ENCODE results near the gene C1QTNF1. TPM values are rescaled to one million over a fixed set of nuclear protein-coding genes. Genes with fewer than 3 reads are reported as not detected.
A peak's percentile ranks its signal among the peaks of the same experiment; 100 is the strongest.

The C1QTNF1 gene
- polyA plus RNA-seq, 1 donor (not counting 4 experiments of a cell fraction or from before 2014, with no cell fraction given), result 6.6 TPM

DNA sequence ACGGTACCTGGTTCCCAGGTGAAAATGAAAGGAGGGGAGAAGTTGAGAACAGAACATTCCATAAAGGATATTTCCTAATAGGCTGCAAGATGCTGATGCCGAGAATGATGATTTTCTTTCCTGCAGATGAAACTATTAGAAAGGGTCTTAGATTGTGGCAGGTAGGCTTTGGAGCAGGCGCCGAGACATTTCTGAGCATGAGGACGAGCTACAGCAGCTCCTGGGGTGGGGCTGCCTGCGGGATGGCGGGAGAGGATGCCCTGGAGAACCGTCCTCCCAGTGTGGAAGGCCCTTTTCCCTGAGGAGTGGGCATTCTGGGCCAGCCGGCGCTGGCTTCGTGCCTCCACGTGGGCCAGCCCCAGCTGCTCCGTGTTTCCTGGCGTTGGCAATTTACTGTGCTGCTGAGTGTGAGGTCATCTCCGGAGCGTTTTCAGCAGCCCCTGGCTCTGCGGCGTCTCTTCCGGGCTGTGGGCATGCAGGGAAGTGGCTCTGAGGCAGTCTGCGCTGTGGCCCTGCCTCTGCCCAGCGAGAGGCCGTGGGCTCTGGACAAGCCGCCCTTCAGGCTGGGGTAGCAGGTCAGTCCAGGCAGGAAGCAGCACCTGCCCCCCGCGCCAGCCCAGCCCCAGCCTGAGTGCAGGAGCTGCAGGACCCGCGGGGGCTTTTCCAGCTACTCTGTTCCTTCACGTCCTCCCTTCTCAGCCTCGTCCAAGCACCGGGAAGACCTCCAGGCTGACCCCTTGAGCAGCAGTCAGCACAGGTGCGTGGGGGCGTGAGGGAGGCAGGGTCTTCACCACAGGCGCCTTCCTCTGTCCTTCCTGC lies 62.8 kb downstream of the C1QTNF1 start:
- no peaks in the 10 kb centered on the region for H3K9me3 ChIP-seq (ENCODE audit: control insufficient read depth, low read depth, low read length)
- no peaks in the 10 kb centered on the region for H3K79me2 ChIP-seq (ENCODE audit: control insufficient read depth, insufficient read depth, low read length)
- peaks cover 4 to 6% of the 10 kb centered on the region in 2 experiments for H3K36me3 ChIP-seq (ENCODE audit: control insufficient read depth in 2 of 2, extremely low read depth in 1 of 2, insufficient read depth in 2 of 2, low read length in 2 of 2)
- TF ChIP-seq, protein P1, sequence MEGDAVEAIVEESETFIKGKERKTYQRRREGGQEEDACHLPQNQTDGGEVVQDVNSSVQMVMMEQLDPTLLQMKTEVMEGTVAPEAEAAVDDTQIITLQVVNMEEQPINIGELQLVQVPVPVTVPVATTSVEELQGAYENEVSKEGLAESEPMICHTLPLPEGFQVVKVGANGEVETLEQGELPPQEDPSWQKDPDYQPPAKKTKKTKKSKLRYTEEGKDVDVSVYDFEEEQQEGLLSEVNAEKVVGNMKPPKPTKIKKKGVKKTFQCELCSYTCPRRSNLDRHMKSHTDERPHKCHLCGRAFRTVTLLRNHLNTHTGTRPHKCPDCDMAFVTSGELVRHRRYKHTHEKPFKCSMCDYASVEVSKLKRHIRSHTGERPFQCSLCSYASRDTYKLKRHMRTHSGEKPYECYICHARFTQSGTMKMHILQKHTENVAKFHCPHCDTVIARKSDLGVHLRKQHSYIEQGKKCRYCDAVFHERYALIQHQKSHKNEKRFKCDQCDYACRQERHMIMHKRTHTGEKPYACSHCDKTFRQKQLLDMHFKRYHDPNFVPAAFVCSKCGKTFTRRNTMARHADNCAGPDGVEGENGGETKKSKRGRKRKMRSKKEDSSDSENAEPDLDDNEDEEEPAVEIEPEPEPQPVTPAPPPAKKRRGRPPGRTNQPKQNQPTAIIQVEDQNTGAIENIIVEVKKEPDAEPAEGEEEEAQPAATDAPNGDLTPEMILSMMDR (optimal IDR thresholded peaks at IDR 0.05 in 1 of 3, IDR thresholded peaks at IDR 0.05 in 1 of 3, conservative IDR thresholded peaks at IDR 0.05 in 1 of 3; ENCODE audit: extremely low read depth in 1 of 3, insufficient read depth in 2 of 3, low read length in 3 of 3), result no peak
- TF ChIP-seq EZH2 (IDR thresholded peaks at IDR 0.05; ENCODE audit: low read length), result no peak
- FAIRE-seq, result no peak
- no peak overlapping the region for H3K4me3 ChIP-seq (ENCODE audit: control insufficient read depth in 2 of 3, extremely low read depth in 1 of 3, insufficient read depth in 2 of 3, low read depth in 1 of 3, low read length in 3 of 3)
- no peak for DNase-seq (ENCODE audit: low read depth, low spot score)
- peaks cover 7% of the 10 kb centered on the region for H4K20me1 ChIP-seq (ENCODE audit: control insufficient read depth, extremely low read depth, insufficient read depth, low read length)
- no peak overlapping the region for H3K27ac ChIP-seq (ENCODE audit: control insufficient read depth, insufficient read depth, low read length)
- dilution Hi-C loops (cut with MboI; ENCODE audit: extremely low pct_ligation_motif_present, low sequenced_read_pairs), result no loop called here
- H3K4me2 ChIP-seq (ENCODE audit: control insufficient read depth, extremely low read depth, insufficient read depth, low read depth, low read length), result no peak overlapping the region
- no peak overlapping the region for H3K9ac ChIP-seq (ENCODE audit: control insufficient read depth, extremely low read depth, insufficient read depth, low read length)
- H2AFZ ChIP-seq (ENCODE audit: control insufficient read depth, low read length), result no peak overlapping the region
- no peaks in the 10 kb centered on the region for H3K9me1 ChIP-seq (ENCODE audit: control insufficient read depth, extremely low read depth, insufficient read depth, low read length)
- peaks cover 14% of the 10 kb centered on the region for H3K4me1 ChIP-seq (ENCODE audit: control insufficient read depth, extremely low read depth, insufficient read depth, low read length)
- no peaks in the 10 kb centered on the region for H3K27me3 ChIP-seq (ENCODE audit: control insufficient read depth, extremely low read depth, insufficient read depth, low read length)

- Histone ChIP-seq H3K9ac (ENCODE audit: control insufficient read depth, extremely low read depth, insufficient read depth, low read length) (no peak overlapping the region), H3K4me3 (ENCODE audit: control insufficient read depth in 2 of 3, extremely low read depth in 1 of 3, insufficient read depth in 2 of 3, low read depth in 1 of 3, low read length in 3 of 3) (no peak overlapping the region), H3K4me1 (ENCODE audit: control insufficient read depth, extremely low read depth, insufficient read depth, low read length) (peaks cover 14% of the 10 kb centered on the region), H3K27me3 (ENCODE audit: control insufficient read depth, extremely low read depth, insufficient read depth, low read length) (peaks cover 6% of the 10 kb centered on the region), H3K79me2 (ENCODE audit: control insufficient read depth, insufficient read depth, low read length) (no peaks in the 10 kb centered on the region), H4K20me1 (ENCODE audit: control insufficient read depth, extremely low read depth, insufficient read depth, low read length) (peaks cover 7% of the 10 kb centered on the region), H2AFZ (ENCODE audit: control insufficient read depth, low read length) (no peak overlapping the region), H3K9me1 (ENCODE audit: control insufficient read depth, extremely low read depth, insufficient read depth, low read length) (no peaks in the 10 kb centered on the region), H3K27ac (ENCODE audit: control insufficient read depth, insufficient read depth, low read length) (no peak overlapping the region), H3K4me2 (ENCODE audit: control insufficient read depth, extremely low read depth, insufficient read depth, low read depth, low read length) (no peak overlapping the region), H3K36me3 (ENCODE audit: control insufficient read depth in 2 of 2, extremely low read depth in 1 of 2, insufficient read depth in 2 of 2, low read length in 2 of 2) (peaks cover 4 to 6% of the 10 kb centered on the region in 2 experiments), H3K9me3 (ENCODE audit: control insufficient read depth, low read depth, low read length) (no peaks in the 10 kb centered on the region)
- dilution Hi-C loops (cut with MboI; ENCODE audit: extremely low pct_ligation_motif_present, low sequenced_read_pairs), result no loop called here
- FAIRE-seq, result peak; percentile 59
- TF ChIP-seq, protein P1 (optimal IDR thresholded peaks at IDR 0.05 in 1 of 3, IDR thresholded peaks at IDR 0.05 in 1 of 3, conservative IDR thresholded peaks at IDR 0.05 in 1 of 3; ENCODE audit: extremely low read depth in 1 of 3, insufficient read depth in 2 of 3, low read length in 3 of 3), result peak; percentile 85 to 93 (median 88)
- TF ChIP-seq EZH2 (IDR thresholded peaks at IDR 0.05; ENCODE audit: low read length), result no peak
- no peak for DNase-seq (ENCODE audit: low read depth, low spot score)
Observed at GRCh38 chr17:79087428-79088143, 63.6 kb downstream of the C1QTNF1 start.
